ENCODE results near the gene RERG. TPM values are rescaled to one million over a fixed set of nuclear protein-coding genes. Genes with fewer than 3 reads are reported as not detected.

The RERG gene
- polyA plus RNA-seq, 3 donors = not detected

- H3K36me3 ChIP-seq (replicated peaks in 1 of 2; ENCODE audit: control insufficient read depth in 1 of 2, insufficient read depth in 2 of 2, low read length in 2 of 2) = no peaks in the 10 kb centered on the region
- Mint-ChIP-seq H3K4me1 (no peaks in the 10 kb centered on the region), H3K27me3 (ENCODE audit: low read depth in 3 of 3) (peaks cover 2 to 9% (median 3%) of the 10 kb centered on the region in 3 donors), H3K27ac (no peak overlapping the region), H3K36me3 (no peaks in the 10 kb centered on the region), H3K4me3 (no peak overlapping the region), H3K9me3 (peaks cover 0 to 2% (median 0%) of the 10 kb centered on the region in 7 donors)
- intact Hi-C loops (cut with micrococcal nuclease) = no loop called here
- no peak overlapping the region for H3K4me3 ChIP-seq (replicated peaks in 1 of 3; ENCODE audit: low read depth in 2 of 3, low read length in 3 of 3)
- TF ChIP-seq CTCF (IDR thresholded peaks at IDR 0.05) = no peak
- no peak overlapping the region for H2AFZ ChIP-seq (ENCODE audit: insufficient read depth, low read depth, low read length, poor library complexity, severe bottlenecking)
- H3K9me3 ChIP-seq (replicated peaks in 1 of 2; ENCODE audit: control insufficient read depth in 1 of 2, insufficient read depth in 1 of 2, low read length in 2 of 2) = no peaks in the 10 kb centered on the region
- no peaks in the 10 kb centered on the region for H4K20me1 ChIP-seq (ENCODE audit: insufficient read depth, low read length)
- no peak for DNase-seq
- H3K27me3 ChIP-seq (ENCODE audit: control insufficient read depth in 2 of 2, insufficient read depth in 2 of 2, low read length in 2 of 2) = no peaks in the 10 kb centered on the region
- no peaks in the 10 kb centered on the region for H3K79me2 ChIP-seq (ENCODE audit: insufficient read depth, low read length)
- H3K27ac ChIP-seq (ENCODE audit: low read depth in 1 of 2, low read length in 2 of 2) = no peak overlapping the region
- H3K4me2 ChIP-seq (replicated peaks; ENCODE audit: extremely low read depth, low read length, poor library complexity, severe bottlenecking) = no peak overlapping the region
- no peaks in the 10 kb centered on the region for H3K4me1 ChIP-seq (ENCODE audit: control insufficient read depth in 1 of 2, insufficient read depth in 2 of 2, low read length in 2 of 2)
- no peak overlapping the region for H3K9ac ChIP-seq (ENCODE audit: insufficient read depth, low read length, poor library complexity, severe bottlenecking)
Observed at GRCh38 chr12:15130541-15130940, 90.7 kb downstream of the RERG start.

DNA sequence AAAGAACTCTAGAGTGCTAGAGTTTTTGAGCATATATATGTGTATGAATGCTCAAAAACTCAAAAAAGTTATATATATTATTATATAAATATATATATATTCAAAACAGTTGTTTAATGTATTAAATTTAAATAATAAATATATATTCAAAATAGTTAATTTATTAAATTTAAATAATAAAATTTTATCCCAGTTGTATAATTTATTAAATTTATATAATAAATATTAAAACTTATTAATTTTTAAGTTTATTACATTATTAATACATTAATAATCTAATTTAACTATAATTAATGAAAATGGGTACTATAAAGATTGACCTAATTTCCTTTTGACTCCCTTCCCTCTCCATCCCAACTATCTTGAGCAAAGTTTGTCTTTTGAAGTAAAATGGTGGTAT is 97.8 kb downstream of the RERG start:
- Histone ChIP-seq H4K20me1 (ENCODE audit: insufficient read depth, low read length) (no peaks in the 10 kb centered on the region), H3K4me1 (ENCODE audit: control insufficient read depth in 1 of 2, insufficient read depth in 2 of 2, low read length in 2 of 2) (no peaks in the 10 kb centered on the region), H3K9me3 (replicated peaks in 1 of 2; ENCODE audit: control insufficient read depth in 1 of 2, insufficient read depth in 1 of 2, low read length in 2 of 2) (no peaks in the 10 kb centered on the region), H2AFZ (ENCODE audit: insufficient read depth, low read depth, low read length, poor library complexity, severe bottlenecking) (no peak overlapping the region), H3K27me3 (ENCODE audit: control insufficient read depth in 2 of 2, insufficient read depth in 2 of 2, low read length in 2 of 2) (no peaks in the 10 kb centered on the region), H3K27ac (ENCODE audit: low read depth in 1 of 2, low read length in 2 of 2) (no peak overlapping the region), H3K79me2 (ENCODE audit: insufficient read depth, low read length) (no peaks in the 10 kb centered on the region), H3K4me3 (replicated peaks in 1 of 3; ENCODE audit: low read depth in 2 of 3, low read length in 3 of 3) (no peak overlapping the region), H3K36me3 (replicated peaks in 1 of 2; ENCODE audit: control insufficient read depth in 1 of 2, insufficient read depth in 2 of 2, low read length in 2 of 2) (no peaks in the 10 kb centered on the region), H3K4me2 (replicated peaks; ENCODE audit: extremely low read depth, low read length, poor library complexity, severe bottlenecking) (no peak overlapping the region), H3K9ac (ENCODE audit: insufficient read depth, low read length, poor library complexity, severe bottlenecking) (no peak overlapping the region)
- DNase-seq = no peak
- Mint-ChIP-seq H3K27ac (no peak overlapping the region), H3K36me3 (no peaks in the 10 kb centered on the region), H3K4me3 (no peak overlapping the region), H3K27me3 (ENCODE audit: low read depth in 3 of 3) (peaks cover 0 to 2% (median under 1%) of the 10 kb centered on the region in 3 donors), H3K9me3 (peaks cover 0 to 2% (median 0%) of the 10 kb centered on the region in 7 donors), H3K4me1 (no peaks in the 10 kb centered on the region)
- TF ChIP-seq CTCF (IDR thresholded peaks at IDR 0.05) = no peak
- intact Hi-C loops (cut with micrococcal nuclease) = no loop called here

All from CD14-positive monocyte (primary cell).